ENCODE data around the gene CAMK1D.

The CAMK1D gene

DNA sequence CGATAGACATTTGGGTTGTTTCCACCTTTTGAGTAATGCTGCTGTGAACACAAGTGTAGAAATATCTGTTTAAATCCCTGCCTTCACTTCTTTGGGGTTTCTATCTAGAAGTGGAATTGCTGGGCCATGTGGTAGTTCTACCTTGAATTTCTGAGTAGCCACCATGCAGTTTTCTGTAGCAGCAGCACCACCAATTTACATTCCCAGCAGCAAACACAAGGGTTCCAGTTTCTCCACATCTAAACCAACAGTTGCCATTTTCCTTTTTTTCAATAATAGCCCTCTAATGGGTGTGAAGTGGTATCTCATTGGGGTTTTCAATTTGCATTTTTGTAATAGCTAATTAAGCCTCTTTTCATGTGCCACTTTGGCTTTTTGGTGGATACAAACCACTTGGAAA, 442.4 kb downstream of the CAMK1D start:
- H3F3A ChIP-seq (ENCODE audit: insufficient read depth, low read length): no peaks in the 10 kb centered on the region
- H3K4me1 ChIP-seq (ENCODE audit: insufficient read depth, low read length, severe bottlenecking): no peaks in the 10 kb centered on the region
- H4K20me1 ChIP-seq (ENCODE audit: insufficient read depth, low read length): no peaks in the 10 kb centered on the region
- no peaks in the 10 kb centered on the region for H3K27me3 ChIP-seq (ENCODE audit: insufficient read depth, low read length)
- H2AFZ ChIP-seq (ENCODE audit: low read length): no peak overlapping the region
- no peak overlapping the region for H3K9ac ChIP-seq (ENCODE audit: low read length)
- H3K9me3 ChIP-seq (ENCODE audit: low read length): no peaks in the 10 kb centered on the region
- H3K4me3 ChIP-seq (ENCODE audit: low read depth, low read length, poor library complexity, severe bottlenecking): no peak overlapping the region
- H3K4me2 ChIP-seq (ENCODE audit: low read length): no peak overlapping the region
- H3K27ac ChIP-seq (ENCODE audit: low read depth, low read length, poor library complexity, severe bottlenecking): no peak overlapping the region
- no peaks in the 10 kb centered on the region for H3K36me3 ChIP-seq (ENCODE audit: insufficient read depth, low read length)
- TF ChIP-seq, protein P1, sequence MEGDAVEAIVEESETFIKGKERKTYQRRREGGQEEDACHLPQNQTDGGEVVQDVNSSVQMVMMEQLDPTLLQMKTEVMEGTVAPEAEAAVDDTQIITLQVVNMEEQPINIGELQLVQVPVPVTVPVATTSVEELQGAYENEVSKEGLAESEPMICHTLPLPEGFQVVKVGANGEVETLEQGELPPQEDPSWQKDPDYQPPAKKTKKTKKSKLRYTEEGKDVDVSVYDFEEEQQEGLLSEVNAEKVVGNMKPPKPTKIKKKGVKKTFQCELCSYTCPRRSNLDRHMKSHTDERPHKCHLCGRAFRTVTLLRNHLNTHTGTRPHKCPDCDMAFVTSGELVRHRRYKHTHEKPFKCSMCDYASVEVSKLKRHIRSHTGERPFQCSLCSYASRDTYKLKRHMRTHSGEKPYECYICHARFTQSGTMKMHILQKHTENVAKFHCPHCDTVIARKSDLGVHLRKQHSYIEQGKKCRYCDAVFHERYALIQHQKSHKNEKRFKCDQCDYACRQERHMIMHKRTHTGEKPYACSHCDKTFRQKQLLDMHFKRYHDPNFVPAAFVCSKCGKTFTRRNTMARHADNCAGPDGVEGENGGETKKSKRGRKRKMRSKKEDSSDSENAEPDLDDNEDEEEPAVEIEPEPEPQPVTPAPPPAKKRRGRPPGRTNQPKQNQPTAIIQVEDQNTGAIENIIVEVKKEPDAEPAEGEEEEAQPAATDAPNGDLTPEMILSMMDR (IDR thresholded peaks at IDR 0.05; ENCODE audit: low read length): no peak
- no peak for TF ChIP-seq EZH2 (IDR thresholded peaks at IDR 0.05; ENCODE audit: borderline replicate concordance, low read length)
- H3K79me2 ChIP-seq (ENCODE audit: insufficient read depth, low read length): no peaks in the 10 kb centered on the region
- H3K9me2 ChIP-seq (ENCODE audit: low read depth, low read length): no peaks in the 10 kb centered on the region

DNA sequence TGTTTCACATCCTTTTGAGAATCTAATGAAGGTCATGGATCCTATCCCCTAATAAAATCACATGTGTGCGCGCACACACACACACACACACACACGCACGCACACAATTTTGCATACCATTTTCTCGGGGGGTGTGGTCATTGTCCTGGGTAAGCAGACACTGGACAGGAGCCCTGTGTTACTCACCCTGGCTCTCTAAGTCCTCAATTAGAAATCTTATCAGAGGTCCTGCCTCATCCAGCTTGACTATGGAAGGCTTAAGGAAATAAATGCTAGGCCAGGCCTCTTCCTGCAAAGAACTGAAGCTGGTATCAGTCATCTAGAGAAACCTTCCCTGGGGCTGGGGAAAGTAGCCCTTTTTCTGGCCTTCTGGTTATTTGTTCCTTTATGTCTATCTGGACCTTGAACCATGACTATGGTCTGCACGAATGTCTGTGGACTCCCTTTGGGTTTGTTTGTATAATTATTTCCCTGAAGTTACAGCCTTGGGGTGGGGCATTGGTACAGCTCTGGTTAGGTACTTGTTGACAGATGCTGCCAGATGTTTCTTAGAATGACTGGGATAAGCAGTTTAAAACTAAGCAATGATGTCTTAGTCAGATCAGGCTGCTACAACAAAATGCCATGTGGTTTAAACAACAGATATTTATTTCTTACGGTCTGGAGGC, 443.7 kb downstream of the CAMK1D start:
- no peaks in the 10 kb centered on the region for H3K27me3 ChIP-seq (ENCODE audit: insufficient read depth, low read length)
- no peak overlapping the region for H3K4me3 ChIP-seq (ENCODE audit: low read depth, low read length, poor library complexity, severe bottlenecking)
- no peaks in the 10 kb centered on the region for H3K9me3 ChIP-seq (ENCODE audit: low read length)
- H3K27ac ChIP-seq (ENCODE audit: low read depth, low read length, poor library complexity, severe bottlenecking): no peak overlapping the region
- H3K79me2 ChIP-seq (ENCODE audit: insufficient read depth, low read length): no peaks in the 10 kb centered on the region
- no peaks in the 10 kb centered on the region for H4K20me1 ChIP-seq (ENCODE audit: insufficient read depth, low read length)
- no peaks in the 10 kb centered on the region for H3F3A ChIP-seq (ENCODE audit: insufficient read depth, low read length)
- no peak overlapping the region for H3K9ac ChIP-seq (ENCODE audit: low read length)
- H3K4me2 ChIP-seq (ENCODE audit: low read length): no peak overlapping the region
- no peaks in the 10 kb centered on the region for H3K9me2 ChIP-seq (ENCODE audit: low read depth, low read length)
- no peaks in the 10 kb centered on the region for H3K4me1 ChIP-seq (ENCODE audit: insufficient read depth, low read length, severe bottlenecking)
- no peak overlapping the region for H2AFZ ChIP-seq (ENCODE audit: low read length)
- H3K36me3 ChIP-seq (ENCODE audit: insufficient read depth, low read length): no peaks in the 10 kb centered on the region
- TF ChIP-seq, protein P1 (IDR thresholded peaks at IDR 0.05; ENCODE audit: low read length): no peak
- no peak for TF ChIP-seq EZH2 (IDR thresholded peaks at IDR 0.05; ENCODE audit: borderline replicate concordance, low read length)

DNA sequence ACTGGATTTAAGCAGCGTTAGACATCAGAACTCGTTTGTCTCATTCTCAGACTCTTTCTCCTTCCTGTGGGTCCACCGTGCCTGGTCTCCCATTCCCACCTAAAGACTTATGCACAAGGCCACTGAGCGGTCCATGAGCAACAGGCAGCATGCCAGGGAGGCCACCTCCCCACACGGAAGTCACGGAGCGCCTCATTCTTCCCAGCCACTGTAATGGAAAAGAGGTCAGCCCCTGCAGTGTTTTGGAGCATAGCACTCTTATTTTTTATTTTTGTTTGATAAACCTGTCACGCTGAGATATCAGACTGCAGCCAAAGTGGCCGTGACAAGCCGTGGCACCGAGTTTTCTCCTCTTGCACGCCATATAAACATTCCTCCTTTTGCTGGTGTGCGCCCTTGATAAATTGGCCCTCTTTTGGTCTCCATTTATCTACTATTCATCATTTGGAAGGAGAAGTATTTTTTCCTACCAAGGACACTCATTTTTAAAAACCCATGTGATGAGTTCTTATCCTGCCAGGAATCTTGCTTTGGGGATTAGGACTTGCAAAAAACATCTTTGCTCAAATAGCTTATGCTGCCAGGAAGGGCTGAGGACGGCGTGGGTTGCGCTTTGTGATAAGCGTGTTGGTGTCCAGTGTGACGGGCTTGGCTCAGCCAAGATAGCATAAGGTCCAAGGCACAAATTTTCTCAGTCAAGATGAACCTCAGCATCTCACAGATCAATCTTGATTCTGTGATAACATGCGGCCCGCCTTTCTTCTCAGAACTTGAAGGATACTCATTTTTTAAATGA, 446.2 kb downstream of the CAMK1D start:
- no peaks in the 10 kb centered on the region for H3F3A ChIP-seq (ENCODE audit: insufficient read depth, low read length)
- no peaks in the 10 kb centered on the region for H3K79me2 ChIP-seq (ENCODE audit: insufficient read depth, low read length)
- no peak overlapping the region for H3K27ac ChIP-seq (ENCODE audit: low read depth, low read length, poor library complexity, severe bottlenecking)
- TF ChIP-seq, protein P1 (IDR thresholded peaks at IDR 0.05; ENCODE audit: low read length): no peak
- TF ChIP-seq EZH2 (IDR thresholded peaks at IDR 0.05; ENCODE audit: borderline replicate concordance, low read length): no peak
- no peak overlapping the region for H3K9ac ChIP-seq (ENCODE audit: low read length)
- no peaks in the 10 kb centered on the region for H3K9me2 ChIP-seq (ENCODE audit: low read depth, low read length)
- H2AFZ ChIP-seq (ENCODE audit: low read length): no peak overlapping the region
- H3K27me3 ChIP-seq (ENCODE audit: insufficient read depth, low read length): no peaks in the 10 kb centered on the region
- H3K9me3 ChIP-seq (ENCODE audit: low read length): no peaks in the 10 kb centered on the region
- no peak overlapping the region for H3K4me2 ChIP-seq (ENCODE audit: low read length)
- H3K36me3 ChIP-seq (ENCODE audit: insufficient read depth, low read length): no peaks in the 10 kb centered on the region
- H4K20me1 ChIP-seq (ENCODE audit: insufficient read depth, low read length): no peaks in the 10 kb centered on the region
- H3K4me3 ChIP-seq (ENCODE audit: low read depth, low read length, poor library complexity, severe bottlenecking): no peak overlapping the region
- no peaks in the 10 kb centered on the region for H3K4me1 ChIP-seq (ENCODE audit: insufficient read depth, low read length, severe bottlenecking)
